PC-3 (cell line): ENCODE measurements around the gene MAU2. TPM values are rescaled to one million over a fixed set of nuclear protein-coding genes. Genes with fewer than 3 reads are reported as not detected.
A peak's percentile ranks its signal among the peaks of the same experiment; 100 is the strongest.

ENCODE experiments used
- ATAC-seq: fragments of 200-7000 bp; cut with Tn5 transposase; 2 replicates; pipeline ENCODE4 v1.9.1; 2020; ENCODE audit warnings: mild to moderate bottlenecking, moderate library complexity
- BruUV-seq: library from RNA; stranded (reverse); fragments of 400-500 nt; replicated peaks from 2 replicates; lab custom pipeline; 2021; lab: Mats Ljungman, UMichigan
- CTCF ChIA-PET: fragments of 300-600 bp; sonication (Branson Sonifier 250); formaldehyde crosslinking; loops from one replicate; lab custom pipeline; 2022; ENCODE audit warnings: antibody characterized with exemption; lab: Charles Lee
- POLR2A ChIA-PET: fragments of 300-600 bp; sonication (Branson Sonifier 250); formaldehyde crosslinking; loops from one replicate; lab custom pipeline; 2022; ENCODE audit warnings: antibody characterized with exemption; ENCODE audit not compliant: unreplicated experiment; lab: Charles Lee
- DNase-seq: peaks from one replicate; pipeline ENCODE4 v3.0.0-alpha.2; 2015
- H2AFZ ChIP-seq: fragments of 300-600 bp; sonication (generic); 2 replicates; pipeline ENCODE4 v1.6.0; 2016; ENCODE audit warnings: antibody characterized with exemption, low read length
- H3F3A ChIP-seq: fragments of 300-600 bp; sonication (generic); one replicate; pipeline ENCODE4 v1.6.0; 2017; ENCODE audit warnings: antibody characterized with exemption, low read length, control low read depth, mild to moderate bottlenecking; ENCODE audit not compliant: unreplicated experiment
- H3K27ac ChIP-seq: fragments of 300-600 bp; sonication (generic); 2 replicates; pipeline ENCODE4 v1.5.1; 2016; ENCODE audit warnings: mild to moderate bottlenecking, low read length
- H3K27me3 ChIP-seq: fragments of 300-600 bp; sonication (generic); 2 replicates; pipeline ENCODE4 v1.6.1; 2016; ENCODE audit warnings: low read length, mixed read lengths
- H3K36me3 ChIP-seq: fragments of 300-600 bp; sonication (generic); 2 replicates; pipeline ENCODE4 v1.6.1; 2016; ENCODE audit warnings: low read depth, mixed run types, low read length, mixed read lengths
- H3K4me1 ChIP-seq: fragments of 300-600 bp; sonication (generic); 2 replicates; pipeline ENCODE4 v1.5.1; 2016; ENCODE audit warnings: low read length; ENCODE audit not compliant: insufficient read depth
- H3K4me2 ChIP-seq: fragments of 300-600 bp; sonication (generic); 2 replicates; pipeline ENCODE4 v1.6.0; 2016; ENCODE audit warnings: low read length
- H3K4me3 ChIP-seq: fragments of 300-600 bp; sonication (generic); 2 replicates; pipeline ENCODE4 v1.5.1; 2016; ENCODE audit warnings: mild to moderate bottlenecking, low read length, mixed read lengths
- H3K79me2 ChIP-seq: fragments of 300-600 bp; sonication (generic); 2 replicates; pipeline ENCODE4 v1.6.1; 2017; ENCODE audit warnings: low read length, mixed read lengths
- H3K9ac ChIP-seq: fragments of 300-600 bp; sonication (generic); 2 replicates; pipeline ENCODE4 v1.6.0; 2016; ENCODE audit warnings: mild to moderate bottlenecking, low read length
- H3K9me2 ChIP-seq: fragments of 300-600 bp; sonication (generic); replicated peaks from 2 replicates; pipeline ENCODE4 v1.6.1; 2016; ENCODE audit warnings: mixed run types, low read length, mixed read lengths
- H3K9me3 ChIP-seq: fragments of 300-600 bp; sonication (generic); 2 replicates; pipeline ENCODE4 v1.6.1; 2016; ENCODE audit warnings: low read length, mixed read lengths
- H4K20me1 ChIP-seq: fragments of 300-600 bp; sonication (generic); 2 replicates; pipeline ENCODE4 v1.6.1; 2016; ENCODE audit warnings: low read length, mixed read lengths
- CTCF ChIP-seq: fragments of 300-600 bp; sonication (generic); conservative IDR thresholded peaks from 2 replicates; pipeline ENCODE4 v1.5.1; 2017; ENCODE audit warnings: antibody characterized with exemption, low read depth, mild to moderate bottlenecking, low read length
- EZH2 ChIP-seq: fragments of 300-600 bp; sonication (generic); IDR thresholded peaks from one replicate; pipeline ENCODE4 v1.6.1; 2017; ENCODE audit warnings: antibody characterized with exemption, mild to moderate bottlenecking, low read length; ENCODE audit not compliant: unreplicated experiment
- EZH2phosphoT487 ChIP-seq: fragments of 300-600 bp; sonication (generic); IDR thresholded peaks from 2 replicates; pipeline ENCODE4 v1.6.1; 2018; ENCODE audit warnings: mild to moderate bottlenecking, antibody characterized with exemption, low read length, borderline replicate concordance
- intact Hi-C: fragments of 100-400 bp; cut with micrococcal nuclease; formaldehyde crosslinking; loops from 2 replicates; pipeline ENCODE4 v1.9.0; 2023
- total RNA-seq: library from RNA; depleted of rRNA; stranded (reverse); fragments of >200 nt; gene quantifications from 2 replicates; pipeline ENCODE4 v1.2.3, GENCODE V29; 2014; rRNA removed

MAU2 gene
- total RNA-seq, 1 experiment from 2014 or later: 32.6 TPM

GRCh38 chr19:19407633-19407930, 87.0 kb downstream of the MAU2 start:
- no peaks in the 10 kb centered on the region for H3K9me2 ChIP-seq
- H3K36me3 ChIP-seq: no peaks in the 10 kb centered on the region; the same call in 1 of the 2 replicates
- ATAC-seq: no peak
- peaks cover 56% of the 10 kb centered on the region for H4K20me1 ChIP-seq
- ChIA-PET POLR2A (no interaction called here), CTCF (no interaction called here)
- H2AFZ ChIP-seq: no peak overlapping the region
- no TSS peak for BruUV-seq
- H3K4me1 ChIP-seq: peaks cover 51% of the 10 kb centered on the region
- peaks cover 88% of the 10 kb centered on the region for H3K79me2 ChIP-seq
- intact Hi-C loops: loop anchor here (1.0 to 2.0 kb wide), 2 partner anchors 41 to 81 kb away; no protein-coding TSS in a partner anchor
- H3K4me3 ChIP-seq: peak overlapping the region; percentile 85
- H3K9me3 ChIP-seq: no peaks in the 10 kb centered on the region
- no peaks in the 10 kb centered on the region for H3K27me3 ChIP-seq
- TF ChIP-seq EZH2phosphoT487 (no peak), CTCF (no peak), EZH2 (no peak)
- peak overlapping the region; percentile 98 for H3K4me2 ChIP-seq
- no peak overlapping the region for H3K27ac ChIP-seq
- H3F3A ChIP-seq: peaks cover 5% of the 10 kb centered on the region
- no peak for DNase-seq
- H3K9ac ChIP-seq: peak overlapping the region; percentile 88; the same call in 1 of the 2 replicates

Other genes with a start within 250 kb of the MAU2 start
- 49.9 and 90.0 TPM in 2 replicates for gene TMEM161A, start 182.4 kb upstream of the MAU2 start, total RNA-seq
- gene MEF2B, start 150.6 kb upstream of the MAU2 start, total RNA-seq: 0.22 and 0.29 TPM in 2 replicates
- gene BORCS8, start 128.7 kb upstream of the MAU2 start, total RNA-seq: 21.9 and 33.1 TPM in 2 replicates
- 88.5 and 104 TPM in 2 replicates for gene RFXANK, start 128.6 kb upstream of the MAU2 start, total RNA-seq
- gene NR2C2AP, start 117.4 kb upstream of the MAU2 start, total RNA-seq: 39.3 and 47.0 TPM in 2 replicates
- gene NCAN, start 108.9 kb upstream of the MAU2 start, total RNA-seq: 0.15 TPM in 1 of 2 replicates, not detected in the other
- gene TM6SF2, start 47.5 kb upstream of the MAU2 start, total RNA-seq: not detected in 2 replicates
- 42.1 and 44.0 TPM in 2 replicates for gene SUGP1, start 320 bp upstream of the MAU2 start, total RNA-seq
- gene GATAD2A, start 84.8 kb downstream of the MAU2 start, total RNA-seq: 104 and 143 TPM in 2 replicates
- gene TSSK6, start 194.7 kb downstream of the MAU2 start, total RNA-seq: 4.5 and 4.9 TPM in 2 replicates
- gene NDUFA13, start 195.4 kb downstream of the MAU2 start, total RNA-seq: 380 and 481 TPM in 2 replicates
- 6.5 and 8.1 TPM in 2 replicates for gene YJEFN3, start 208.1 kb downstream of the MAU2 start, total RNA-seq
- gene CILP2, start 217.4 kb downstream of the MAU2 start, total RNA-seq: 2.0 and 2.5 TPM in 2 replicates